ENCODE data around the gene ZNF483.

Gene ZNF483

DNA sequence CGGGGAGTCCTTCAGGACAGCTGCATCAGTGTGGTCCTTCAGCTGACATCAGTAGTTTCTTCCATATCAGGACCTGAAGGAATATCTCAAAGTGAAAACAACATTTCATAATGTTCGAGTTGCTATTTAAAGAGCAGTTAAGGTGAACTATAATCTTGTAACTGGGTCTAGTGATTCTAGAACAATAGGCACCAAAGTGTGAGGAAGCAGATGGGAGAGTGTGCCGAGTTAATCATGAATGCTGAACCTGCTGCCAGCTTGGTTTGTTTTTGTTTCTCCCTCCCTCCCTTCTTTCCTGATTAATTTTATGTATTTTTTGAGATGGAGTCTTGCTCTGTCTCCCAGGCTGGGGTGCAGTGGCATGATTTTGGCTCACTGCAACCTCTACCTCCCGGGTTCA is 78.1 kb downstream of the ZNF483 start:
- Histone ChIP-seq H3K9me3 (ENCODE audit: insufficient read depth, low read length, severe bottlenecking) (no peaks in the 10 kb centered on the region), H3K9ac (ENCODE audit: low read depth, low read length) (no peak overlapping the region), H3K4me3 (ENCODE audit: low read depth in 1 of 2, low read length in 2 of 2) (no peak overlapping the region), H3K79me2 (ENCODE audit: insufficient read depth, low read length) (no peaks in the 10 kb centered on the region), H2AFZ (ENCODE audit: low read depth, low read length) (no peak overlapping the region), H3K4me1 (ENCODE audit: insufficient read depth, low read length) (no peaks in the 10 kb centered on the region), H3K36me3 (ENCODE audit: insufficient read depth, low read length) (no peaks in the 10 kb centered on the region), H3K27ac (ENCODE audit: low read length) (no peak overlapping the region), H4K20me1 (ENCODE audit: insufficient read depth, low read length) (no peaks in the 10 kb centered on the region), H3K27me3 (ENCODE audit: insufficient read depth, low read length, poor library complexity) (no peaks in the 10 kb centered on the region), H3K4me2 (ENCODE audit: insufficient read depth, low read length) (no peak overlapping the region)
- ATAC-seq (ENCODE audit: insufficient read depth, low read depth): no peak
- TF ChIP-seq CTCF (IDR thresholded peaks at IDR 0.05; ENCODE audit: borderline replicate concordance, extremely low read depth, low read length, poor library complexity, severe bottlenecking): no peak
- no peak for TF ChIP-seq EZH2 (IDR thresholded peaks at IDR 0.05; ENCODE audit: borderline replicate concordance, low read depth, low read length, severe bottlenecking)
- DNase-seq: no peak

DNA sequence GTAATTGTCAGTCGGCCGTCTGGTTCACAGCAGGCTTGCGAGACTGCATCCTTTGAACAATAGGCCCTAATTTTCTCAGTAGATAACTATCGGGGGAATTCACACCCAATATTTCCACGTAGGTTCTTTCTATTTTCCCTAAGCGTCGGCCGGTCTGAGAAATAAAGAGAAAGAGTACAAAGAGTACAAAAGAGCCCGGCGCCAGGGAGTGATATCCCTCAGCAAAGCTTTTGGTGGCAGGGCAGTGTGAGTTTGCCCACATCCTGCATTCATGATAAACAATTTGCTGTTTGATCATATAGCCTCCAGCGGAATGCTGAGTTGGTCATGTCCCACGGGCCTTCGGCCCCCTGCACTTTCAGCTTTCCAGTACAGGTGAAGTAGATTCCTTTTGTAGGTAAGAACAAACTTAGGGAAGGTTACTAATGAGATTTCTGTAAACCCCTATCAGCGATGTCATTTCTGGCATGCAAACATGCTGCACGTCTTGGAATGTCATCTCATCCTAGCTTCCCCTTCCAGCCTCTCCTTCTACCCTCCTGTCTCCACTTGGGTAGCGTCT is 79.2 kb downstream of the ZNF483 start:
- no peak for ATAC-seq (ENCODE audit: insufficient read depth, low read depth)
- no peaks in the 10 kb centered on the region for H3K9me3 ChIP-seq (ENCODE audit: insufficient read depth, low read length, severe bottlenecking)
- H3K27me3 ChIP-seq (ENCODE audit: insufficient read depth, low read length, poor library complexity): no peaks in the 10 kb centered on the region
- H3K4me1 ChIP-seq (ENCODE audit: insufficient read depth, low read length): no peaks in the 10 kb centered on the region
- H3K36me3 ChIP-seq (ENCODE audit: insufficient read depth, low read length): no peaks in the 10 kb centered on the region
- H3K4me3 ChIP-seq (ENCODE audit: low read depth in 1 of 2, low read length in 2 of 2): no peak overlapping the region
- no peak for TF ChIP-seq EZH2 (IDR thresholded peaks at IDR 0.05; ENCODE audit: borderline replicate concordance, low read depth, low read length, severe bottlenecking)
- no peak for TF ChIP-seq CTCF (IDR thresholded peaks at IDR 0.05; ENCODE audit: borderline replicate concordance, extremely low read depth, low read length, poor library complexity, severe bottlenecking)
- H4K20me1 ChIP-seq (ENCODE audit: insufficient read depth, low read length): no peaks in the 10 kb centered on the region
- H3K27ac ChIP-seq (ENCODE audit: low read length): no peak overlapping the region
- no peak for DNase-seq
- no peak overlapping the region for H2AFZ ChIP-seq (ENCODE audit: low read depth, low read length)
- no peak overlapping the region for H3K4me2 ChIP-seq (ENCODE audit: insufficient read depth, low read length)
- no peaks in the 10 kb centered on the region for H3K79me2 ChIP-seq (ENCODE audit: insufficient read depth, low read length)
- no peak overlapping the region for H3K9ac ChIP-seq (ENCODE audit: low read depth, low read length)

DNA sequence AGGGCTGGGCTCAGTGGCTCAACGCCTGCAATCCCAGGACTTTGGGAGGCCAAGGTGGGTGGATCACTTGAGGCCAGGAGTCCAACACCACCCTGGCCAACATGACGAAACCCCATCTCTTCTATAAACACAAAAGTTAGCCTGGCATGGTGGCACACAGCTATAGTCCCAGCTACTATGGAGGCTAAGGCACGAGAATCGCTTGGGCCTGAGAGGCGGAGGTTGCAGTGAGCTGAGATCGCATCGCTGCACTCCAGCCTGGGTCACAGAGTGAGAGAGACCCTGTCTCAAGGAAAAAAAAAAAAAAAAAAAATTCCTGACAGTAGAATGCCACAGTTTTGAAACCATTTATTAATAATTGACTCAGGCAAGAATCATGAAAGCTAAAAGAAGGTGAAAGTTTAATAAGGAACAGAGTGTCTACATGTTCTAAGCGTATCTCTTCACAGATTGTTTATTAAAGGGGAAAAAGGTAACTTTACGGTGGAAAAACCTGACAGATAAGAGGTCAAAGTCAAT is 80.1 kb downstream of the ZNF483 start:
- Histone ChIP-seq H3K9ac (ENCODE audit: low read depth, low read length) (no peak overlapping the region), H3K4me1 (ENCODE audit: insufficient read depth, low read length) (no peaks in the 10 kb centered on the region), H3K4me2 (ENCODE audit: insufficient read depth, low read length) (no peak overlapping the region), H3K9me3 (ENCODE audit: insufficient read depth, low read length, severe bottlenecking) (no peaks in the 10 kb centered on the region), H3K4me3 (ENCODE audit: low read depth in 1 of 2, low read length in 2 of 2) (no peak overlapping the region), H4K20me1 (ENCODE audit: insufficient read depth, low read length) (no peaks in the 10 kb centered on the region), H2AFZ (ENCODE audit: low read depth, low read length) (no peak overlapping the region), H3K79me2 (ENCODE audit: insufficient read depth, low read length) (no peaks in the 10 kb centered on the region), H3K27me3 (ENCODE audit: insufficient read depth, low read length, poor library complexity) (no peaks in the 10 kb centered on the region), H3K36me3 (ENCODE audit: insufficient read depth, low read length) (no peaks in the 10 kb centered on the region), H3K27ac (ENCODE audit: low read length) (no peak overlapping the region)
- ATAC-seq (ENCODE audit: insufficient read depth, low read depth) (no peak), DNase-seq (no peak)
- TF ChIP-seq CTCF (IDR thresholded peaks at IDR 0.05; ENCODE audit: borderline replicate concordance, extremely low read depth, low read length, poor library complexity, severe bottlenecking) (no peak), EZH2 (IDR thresholded peaks at IDR 0.05; ENCODE audit: borderline replicate concordance, low read depth, low read length, severe bottlenecking) (no peak)

Data from DND-41 (cell line).